Left lobe of liver (tissue), 2 donors: ENCODE measurements around the gene SLC11A2. TPM values are rescaled to one million over a fixed set of nuclear protein-coding genes. Genes with fewer than 3 reads are reported as not detected.

ENCODE experiments used
- ATAC-seq: fragments of 200-7000 bp; cut with Tn5 transposase; one replicate; pipeline ENCODE4 v1.9.1; 2020; ENCODE audit warnings: mild to moderate bottlenecking, moderate library complexity
- DNase-seq: peaks from one replicate; pipeline ENCODE4 v3.0.0-alpha.2; 2020; ENCODE audit warnings: low spot score
- total RNA-seq: library from RNA; stranded (reverse); gene quantifications from one replicate; pipeline ENCODE4 v1.2.1, GENCODE V29; 2021
- donor health status: DM: no; HTN: no; CAD: no; lungs with moderate emphysema.
- donor health status: DM: no; HTN: yes; CAD: no.

SLC11A2 gene
- 31.2 TPM for total RNA-seq

DNA sequence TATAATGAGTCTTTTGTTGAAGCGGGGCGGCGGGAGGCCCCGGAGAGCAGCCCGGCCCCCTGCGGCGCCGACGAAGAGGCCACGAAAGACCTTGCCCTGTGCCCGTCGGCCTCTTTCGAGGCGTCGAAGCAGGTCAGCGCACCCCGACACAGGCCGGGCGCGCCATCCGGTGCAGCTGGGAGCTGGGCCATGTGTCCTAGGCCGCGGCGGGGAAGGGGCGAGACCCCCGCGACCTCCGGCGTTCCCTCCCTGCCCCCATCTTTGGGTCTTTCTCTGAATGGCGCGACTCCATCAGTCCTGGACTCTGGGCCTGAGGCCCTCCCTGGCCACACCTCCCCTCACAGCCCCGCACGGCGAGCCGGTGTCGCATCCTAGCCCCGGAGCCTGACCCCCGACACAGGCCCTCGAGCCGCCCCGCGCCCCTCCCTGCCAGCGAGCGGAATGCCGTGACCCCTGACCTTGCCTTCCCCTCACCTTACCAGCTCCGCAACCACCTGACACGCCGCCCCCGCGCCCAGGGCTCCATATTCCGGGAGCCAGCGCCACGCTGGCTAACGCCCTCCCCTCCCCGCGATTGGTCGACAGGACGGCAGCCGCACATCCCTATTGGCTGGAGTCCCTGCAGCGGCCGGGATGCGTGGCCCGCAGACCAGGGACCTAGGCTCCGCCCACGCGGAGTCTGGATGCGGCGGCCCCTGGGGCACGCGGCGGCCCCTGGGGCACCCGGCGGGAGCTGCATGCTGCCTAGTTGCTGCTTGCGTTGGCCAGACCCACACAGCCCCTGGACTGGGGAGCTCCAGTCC lies at the start of gene SLC11A2:
Gene SLC11A2, minus strand, starts transcription at position 549 of the 803 bp plus-strand sequence. CDS start 15,656 bp downstream, outside the sequence.
- DNase-seq (peak; percentile 98), ATAC-seq (peak; percentile 89)

DNA sequence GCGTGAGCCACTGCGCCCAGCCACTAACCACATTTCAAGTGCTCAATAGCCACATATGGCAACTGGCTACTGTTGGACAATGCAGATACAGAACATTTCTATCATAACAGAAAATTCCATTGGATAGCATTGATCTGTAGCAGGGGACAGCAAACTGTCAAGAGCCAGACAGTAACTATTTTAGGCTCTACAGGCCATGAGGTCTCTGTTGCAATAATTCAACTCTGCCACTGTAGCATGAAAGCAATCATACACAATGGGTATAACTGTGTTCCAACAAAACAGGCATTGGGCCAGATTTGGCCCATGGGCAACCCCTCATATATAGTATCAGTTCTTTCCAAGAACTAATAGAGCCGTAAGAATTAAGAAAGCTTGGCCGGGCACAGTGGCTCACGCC lies 49.2 kb upstream of the SLC11A2 start:
- ATAC-seq = no peak

GRCh38 chr12:51071663-51072062 lies 45.5 kb upstream of the SLC11A2 start:
- DNase-seq (no peak), ATAC-seq (no peak)

More for the DNA sequence above, 49.2 kb upstream of the SLC11A2 start:
- no peak for DNase-seq

DNA sequence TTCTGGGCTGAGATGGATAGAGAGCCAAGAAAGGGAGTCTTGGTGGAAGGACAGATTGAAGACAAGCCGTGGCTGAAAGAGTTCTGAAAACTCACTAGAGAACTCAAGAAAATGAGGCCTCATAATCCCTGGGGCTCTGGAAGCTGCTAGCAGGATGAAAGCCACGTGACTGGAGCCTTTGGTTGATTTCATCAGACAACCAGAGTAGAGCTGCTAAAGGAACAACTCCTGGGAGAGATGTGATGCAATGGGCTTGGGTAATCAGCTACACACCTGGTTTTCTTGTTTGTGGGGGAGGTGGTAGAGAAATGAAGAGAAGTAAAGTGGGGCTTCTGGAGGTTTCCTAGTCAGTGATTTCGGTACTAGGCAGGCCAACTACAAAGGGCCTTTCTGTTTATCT lies 43.8 kb upstream of the SLC11A2 start:
- ATAC-seq = peak; percentile 90
- peak; percentile 71 for DNase-seq

DNA sequence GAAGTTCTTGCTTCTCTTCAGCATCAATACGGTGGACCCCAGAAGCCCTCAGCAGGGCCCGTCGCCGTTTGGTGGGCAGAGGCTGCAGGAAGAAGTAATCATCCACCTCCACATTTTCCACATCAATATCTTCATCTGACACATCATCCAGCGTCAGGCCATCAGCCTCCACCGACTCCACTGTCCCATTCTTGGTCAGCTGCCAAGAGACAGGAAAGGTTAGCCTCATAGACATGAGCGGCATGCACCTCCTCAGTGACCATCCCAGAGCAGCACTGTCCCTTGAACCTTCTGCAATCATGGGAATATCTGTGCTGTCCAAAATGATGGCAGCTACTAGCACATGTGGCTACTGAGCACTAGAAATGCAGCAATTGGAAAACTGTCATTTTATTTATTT lies 41.6 kb upstream of the SLC11A2 start:
- ATAC-seq (no peak), DNase-seq (no peak)

DNA sequence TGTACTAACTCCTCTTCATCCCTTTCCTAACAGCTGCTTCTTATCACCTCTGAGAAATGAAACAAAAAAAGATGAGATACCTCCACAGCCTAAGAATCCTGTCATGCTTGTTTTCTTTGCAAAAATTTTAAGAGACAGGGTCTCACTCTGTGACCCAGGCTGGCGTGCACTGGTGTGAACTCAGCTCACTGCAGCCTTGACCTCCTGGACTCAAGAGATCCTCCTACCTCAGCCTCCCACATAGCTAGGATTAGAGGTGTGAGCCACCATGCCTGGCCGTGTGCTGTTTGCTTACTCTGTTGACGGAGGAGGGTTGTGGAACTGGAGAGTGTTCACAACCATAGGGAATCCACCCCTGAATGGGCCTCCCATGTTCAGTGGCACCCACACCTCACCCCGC lies 41.0 kb upstream of the SLC11A2 start:
- no peak for DNase-seq

DNA sequence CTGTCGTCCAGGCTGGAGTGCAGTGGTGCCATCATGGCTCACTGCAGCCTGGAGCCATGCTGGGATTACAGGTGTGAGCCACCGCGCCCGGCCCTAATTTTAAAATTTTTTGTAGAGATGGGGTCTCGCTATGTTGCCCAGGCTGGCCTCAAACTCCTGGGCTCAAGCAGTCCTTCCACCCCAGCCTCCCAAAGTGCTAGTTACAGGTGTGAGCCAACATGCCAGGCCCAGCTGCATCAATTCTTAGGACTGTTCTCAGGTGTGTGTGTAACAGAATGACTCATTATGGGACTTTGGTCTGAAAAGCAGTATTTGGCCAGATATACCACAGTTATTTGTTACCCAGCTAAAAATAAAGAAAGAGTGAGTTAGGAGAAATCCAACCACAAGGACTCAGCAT lies 39.3 kb upstream of the SLC11A2 start:
- ATAC-seq (peak; percentile 63), DNase-seq (no peak)

More for the DNA sequence above, 41.0 kb upstream of the SLC11A2 start:
- ATAC-seq = no peak

DNA sequence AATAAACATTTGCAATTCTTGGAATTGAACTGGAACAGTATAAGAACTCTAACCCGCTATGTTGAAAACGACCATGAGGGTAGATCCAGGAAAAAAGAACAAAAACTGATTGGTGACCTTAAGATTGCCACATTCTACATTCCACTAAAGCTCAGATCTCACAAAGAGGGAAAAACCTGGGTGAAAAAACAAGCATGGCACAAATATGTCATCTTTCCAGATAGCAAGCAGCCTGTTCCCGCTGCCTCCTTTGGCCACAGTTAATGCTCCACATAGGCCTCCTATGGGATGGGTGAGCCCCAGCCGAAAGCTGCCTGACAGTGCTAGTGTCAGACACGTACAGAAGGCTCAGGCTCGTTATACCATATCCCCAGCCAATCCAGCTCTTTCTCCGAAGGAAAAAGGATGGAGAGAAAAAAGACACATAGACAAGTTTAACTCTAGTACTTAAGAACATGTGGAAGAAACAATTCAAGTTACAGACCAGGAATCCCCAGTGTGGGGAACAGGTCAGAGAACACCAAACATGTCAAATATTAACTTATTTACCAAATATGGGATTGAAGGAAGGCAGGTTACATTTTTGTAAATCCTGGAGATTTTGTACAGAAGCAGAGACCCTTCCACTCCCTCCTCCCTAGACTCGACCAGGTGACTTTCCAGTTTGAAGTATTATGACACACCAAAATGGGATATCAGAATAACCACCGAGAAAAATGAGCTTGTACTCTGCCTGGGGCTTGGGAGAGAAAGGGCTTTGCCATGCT lies 36.6 kb upstream of the SLC11A2 start:
- ATAC-seq = peak; percentile 39

GRCh38 chr12:51059086-51059485 lies 32.9 kb upstream of the SLC11A2 start:
- ATAC-seq = no peak
- no peak for DNase-seq

More for the DNA sequence above, 36.6 kb upstream of the SLC11A2 start:
- no peak for DNase-seq

GRCh38 chr12:51056242-51056641 lies 30.1 kb upstream of the SLC11A2 start:
- DNase-seq (no peak), ATAC-seq (peak; percentile 40)

GRCh38 chr12:51055060-51055459 lies 28.9 kb upstream of the SLC11A2 start:
- ATAC-seq (no peak), DNase-seq (no peak)

- ATAC-seq (no peak), DNase-seq (no peak)
Observed at GRCh38 chr12:51051787-51052186, 25.6 kb upstream of the SLC11A2 start.

GRCh38 chr12:51049525-51049924 lies 23.3 kb upstream of the SLC11A2 start:
- ATAC-seq (no peak), DNase-seq (no peak)

GRCh38 chr12:51048661-51049251 lies 22.6 kb upstream of the SLC11A2 start:
- DNase-seq = no peak
- peak; percentile 6 for ATAC-seq

GRCh38 chr12:51047655-51048540 lies 21.7 kb upstream of the SLC11A2 start, which contains the start of gene LETMD1:
TSS of gene LETMD1 (plus strand) at chr12:51048327. CDS start at chr12:51048357, 30 bp downstream.
- ATAC-seq (peak; percentile 95), DNase-seq (peak; percentile 97)

DNA sequence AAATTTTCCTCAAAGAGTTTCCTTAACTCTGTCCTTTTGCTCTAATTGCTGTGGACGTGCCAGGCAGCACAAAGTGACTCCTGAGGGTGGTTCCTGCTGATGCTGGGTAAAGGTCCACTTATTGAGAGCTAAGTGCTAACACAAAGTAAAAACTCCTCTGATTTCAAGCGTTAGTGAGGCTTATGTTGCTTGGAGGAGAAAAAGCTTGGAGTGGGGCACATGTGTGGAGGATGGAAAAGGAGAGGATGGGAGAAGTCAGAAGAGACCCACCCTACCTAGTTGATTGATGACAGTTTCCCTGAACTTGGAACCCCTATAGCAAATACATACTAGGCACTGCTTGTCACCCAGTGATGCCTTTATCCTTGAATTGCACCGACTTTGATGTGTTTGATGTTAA lies 10.1 kb upstream of the SLC11A2 start:
- no peak for ATAC-seq
- no peak for DNase-seq

DNA sequence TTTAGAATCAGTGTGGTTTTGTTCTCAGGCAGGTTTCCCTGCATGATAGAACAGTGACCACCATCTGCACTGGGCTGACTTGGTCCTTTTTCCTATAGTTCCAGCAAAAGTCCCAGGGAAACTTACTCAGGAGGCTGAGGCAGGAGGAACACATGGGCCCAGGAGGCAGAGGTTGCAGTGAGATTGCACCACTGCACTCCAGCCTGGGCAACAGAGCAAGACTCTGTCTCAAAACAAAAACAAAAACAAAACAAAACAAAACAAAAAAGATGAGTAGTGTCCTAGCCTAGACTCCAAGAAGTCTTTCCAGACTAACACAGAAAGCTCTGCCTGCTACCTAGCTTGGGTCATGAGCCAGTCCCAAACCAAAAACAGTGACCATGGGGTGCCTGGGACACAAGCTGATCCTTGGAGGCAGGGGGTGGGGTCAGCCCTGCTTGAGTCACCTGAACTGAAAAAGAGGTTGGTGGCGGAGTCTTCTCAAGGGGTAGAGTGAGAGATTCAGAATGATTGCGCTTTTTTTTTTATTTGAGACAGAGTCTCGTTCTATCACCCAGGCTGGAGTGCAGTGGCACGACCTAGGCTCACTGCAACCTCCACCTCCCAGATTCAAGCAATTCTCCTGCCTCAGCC lies 7.4 kb upstream of the SLC11A2 start:
- DNase-seq (no peak), ATAC-seq (no peak)

DNA sequence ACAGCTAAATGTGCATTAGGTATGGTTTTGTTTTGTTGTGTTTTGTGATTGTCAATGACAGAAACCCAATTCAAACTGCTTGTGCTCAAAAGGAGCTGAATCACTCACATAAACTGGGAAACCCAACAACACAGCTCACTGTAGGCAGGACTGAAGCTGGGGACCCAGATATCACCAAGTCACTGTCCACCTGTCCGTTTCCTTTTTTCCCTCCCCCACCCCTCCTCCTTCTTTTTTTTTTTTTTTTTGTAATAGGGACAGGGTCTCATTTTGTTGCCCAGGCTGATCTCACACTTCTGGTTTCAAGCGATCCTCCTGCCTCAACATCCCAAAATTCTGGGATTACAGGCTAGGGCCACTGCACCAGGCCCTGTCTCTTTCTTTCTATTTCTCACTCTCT lies 6.9 kb upstream of the SLC11A2 start:
- ATAC-seq = no peak
- no peak for DNase-seq

GRCh38 chr12:51028813-51029150 lies 2.6 kb upstream of the SLC11A2 start:
- ATAC-seq (no peak), DNase-seq (no peak)
